ENCODE data around the gene KLHL26. TPM values are rescaled to one million over a fixed set of nuclear protein-coding genes. Genes with fewer than 3 reads are reported as not detected.

KLHL26 gene
- total and polyA plus RNA-seq, 9 of the 15 experiments (the other 6 are each of a cell fraction or from before 2014, with no cell fraction given), result 0.13 to 13.3 (median 1.4) TPM

DNA sequence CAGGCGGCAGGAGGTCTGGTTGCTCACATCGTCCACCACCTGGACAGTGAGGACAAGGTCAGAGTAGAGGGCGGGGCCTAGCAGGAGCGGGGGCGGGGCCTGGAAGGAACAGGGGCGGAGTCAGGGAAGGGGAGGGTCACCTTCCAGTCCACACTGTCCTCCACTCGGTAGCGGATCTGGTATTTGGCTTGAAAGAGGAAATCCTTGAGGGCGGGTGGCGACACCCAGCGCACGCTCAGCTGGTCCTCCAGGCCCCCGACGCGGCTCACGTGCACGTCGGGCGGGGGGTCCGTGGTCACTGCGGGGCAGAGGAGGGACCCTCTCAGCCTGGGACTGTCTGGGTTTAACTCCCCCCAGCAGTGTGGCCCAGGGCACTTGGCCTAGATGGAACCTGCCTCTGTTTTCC is 40.1 kb upstream of the KLHL26 start (continued):
- TF ChIP-seq GABPB2 (CRISPR knock-in tag; conservative IDR thresholded peaks at IDR 0.05) (no peak), U2AF2 (optimal IDR thresholded peaks at IDR 0.05; ENCODE audit: low read depth, low read length) (no peak), U2AF1 (optimal IDR thresholded peaks at IDR 0.05; ENCODE audit: low read depth, low read length) (no peak), NFRKB (IDR thresholded peaks at IDR 0.05; ENCODE audit: low read depth) (no peak), PCBP1 (IDR thresholded peaks at IDR 0.05; ENCODE audit: low read depth, low read length, poor library complexity, severe bottlenecking) (no peak), HOXB6 (CRISPR knock-in tag; IDR thresholded peaks at IDR 0.05; ENCODE audit: borderline replicate concordance) (no peak), SMAD2 (IDR thresholded peaks at IDR 0.05; ENCODE audit: low read depth, low read length) (no peak), RAD51 (IDR thresholded peaks at IDR 0.05; ENCODE audit: borderline replicate concordance, low read depth) (no peak), MAFK (IDR thresholded peaks at IDR 0.05; ENCODE audit: low read length) (no peak)
- TF ChIP-seq, protein P1, sequence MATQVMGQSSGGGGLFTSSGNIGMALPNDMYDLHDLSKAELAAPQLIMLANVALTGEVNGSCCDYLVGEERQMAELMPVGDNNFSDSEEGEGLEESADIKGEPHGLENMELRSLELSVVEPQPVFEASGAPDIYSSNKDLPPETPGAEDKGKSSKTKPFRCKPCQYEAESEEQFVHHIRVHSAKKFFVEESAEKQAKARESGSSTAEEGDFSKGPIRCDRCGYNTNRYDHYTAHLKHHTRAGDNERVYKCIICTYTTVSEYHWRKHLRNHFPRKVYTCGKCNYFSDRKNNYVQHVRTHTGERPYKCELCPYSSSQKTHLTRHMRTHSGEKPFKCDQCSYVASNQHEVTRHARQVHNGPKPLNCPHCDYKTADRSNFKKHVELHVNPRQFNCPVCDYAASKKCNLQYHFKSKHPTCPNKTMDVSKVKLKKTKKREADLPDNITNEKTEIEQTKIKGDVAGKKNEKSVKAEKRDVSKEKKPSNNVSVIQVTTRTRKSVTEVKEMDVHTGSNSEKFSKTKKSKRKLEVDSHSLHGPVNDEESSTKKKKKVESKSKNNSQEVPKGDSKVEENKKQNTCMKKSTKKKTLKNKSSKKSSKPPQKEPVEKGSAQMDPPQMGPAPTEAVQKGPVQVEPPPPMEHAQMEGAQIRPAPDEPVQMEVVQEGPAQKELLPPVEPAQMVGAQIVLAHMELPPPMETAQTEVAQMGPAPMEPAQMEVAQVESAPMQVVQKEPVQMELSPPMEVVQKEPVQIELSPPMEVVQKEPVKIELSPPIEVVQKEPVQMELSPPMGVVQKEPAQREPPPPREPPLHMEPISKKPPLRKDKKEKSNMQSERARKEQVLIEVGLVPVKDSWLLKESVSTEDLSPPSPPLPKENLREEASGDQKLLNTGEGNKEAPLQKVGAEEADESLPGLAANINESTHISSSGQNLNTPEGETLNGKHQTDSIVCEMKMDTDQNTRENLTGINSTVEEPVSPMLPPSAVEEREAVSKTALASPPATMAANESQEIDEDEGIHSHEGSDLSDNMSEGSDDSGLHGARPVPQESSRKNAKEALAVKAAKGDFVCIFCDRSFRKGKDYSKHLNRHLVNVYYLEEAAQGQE (IDR thresholded peaks at IDR 0.05; ENCODE audit: borderline replicate concordance), result no peak; the same call in 1 of the 2 replicates
- TF ChIP-seq, protein P1 (CRISPR knock-in tag; IDR thresholded peaks at IDR 0.05; ENCODE audit: low read depth), result no peak
- TF ChIP-seq, protein P2, sequence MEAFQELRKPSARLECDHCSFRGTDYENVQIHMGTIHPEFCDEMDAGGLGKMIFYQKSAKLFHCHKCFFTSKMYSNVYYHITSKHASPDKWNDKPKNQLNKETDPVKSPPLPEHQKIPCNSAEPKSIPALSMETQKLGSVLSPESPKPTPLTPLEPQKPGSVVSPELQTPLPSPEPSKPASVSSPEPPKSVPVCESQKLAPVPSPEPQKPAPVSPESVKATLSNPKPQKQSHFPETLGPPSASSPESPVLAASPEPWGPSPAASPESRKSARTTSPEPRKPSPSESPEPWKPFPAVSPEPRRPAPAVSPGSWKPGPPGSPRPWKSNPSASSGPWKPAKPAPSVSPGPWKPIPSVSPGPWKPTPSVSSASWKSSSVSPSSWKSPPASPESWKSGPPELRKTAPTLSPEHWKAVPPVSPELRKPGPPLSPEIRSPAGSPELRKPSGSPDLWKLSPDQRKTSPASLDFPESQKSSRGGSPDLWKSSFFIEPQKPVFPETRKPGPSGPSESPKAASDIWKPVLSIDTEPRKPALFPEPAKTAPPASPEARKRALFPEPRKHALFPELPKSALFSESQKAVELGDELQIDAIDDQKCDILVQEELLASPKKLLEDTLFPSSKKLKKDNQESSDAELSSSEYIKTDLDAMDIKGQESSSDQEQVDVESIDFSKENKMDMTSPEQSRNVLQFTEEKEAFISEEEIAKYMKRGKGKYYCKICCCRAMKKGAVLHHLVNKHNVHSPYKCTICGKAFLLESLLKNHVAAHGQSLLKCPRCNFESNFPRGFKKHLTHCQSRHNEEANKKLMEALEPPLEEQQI (IDR thresholded peaks at IDR 0.05), result no peak
- TF ChIP-seq, protein P3, sequence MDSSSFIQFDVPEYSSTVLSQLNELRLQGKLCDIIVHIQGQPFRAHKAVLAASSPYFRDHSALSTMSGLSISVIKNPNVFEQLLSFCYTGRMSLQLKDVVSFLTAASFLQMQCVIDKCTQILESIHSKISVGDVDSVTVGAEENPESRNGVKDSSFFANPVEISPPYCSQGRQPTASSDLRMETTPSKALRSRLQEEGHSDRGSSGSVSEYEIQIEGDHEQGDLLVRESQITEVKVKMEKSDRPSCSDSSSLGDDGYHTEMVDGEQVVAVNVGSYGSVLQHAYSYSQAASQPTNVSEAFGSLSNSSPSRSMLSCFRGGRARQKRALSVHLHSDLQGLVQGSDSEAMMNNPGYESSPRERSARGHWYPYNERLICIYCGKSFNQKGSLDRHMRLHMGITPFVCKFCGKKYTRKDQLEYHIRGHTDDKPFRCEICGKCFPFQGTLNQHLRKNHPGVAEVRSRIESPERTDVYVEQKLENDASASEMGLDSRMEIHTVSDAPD (CRISPR knock-in tag; IDR thresholded peaks at IDR 0.05), result no peak
- TF ChIP-seq, protein P4, sequence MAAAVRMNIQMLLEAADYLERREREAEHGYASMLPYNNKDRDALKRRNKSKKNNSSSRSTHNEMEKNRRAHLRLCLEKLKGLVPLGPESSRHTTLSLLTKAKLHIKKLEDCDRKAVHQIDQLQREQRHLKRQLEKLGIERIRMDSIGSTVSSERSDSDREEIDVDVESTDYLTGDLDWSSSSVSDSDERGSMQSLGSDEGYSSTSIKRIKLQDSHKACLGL (CRISPR knock-in tag; IDR thresholded peaks at IDR 0.05; ENCODE audit: borderline replicate concordance, poor library complexity, severe bottlenecking), result no peak
- TF ChIP-seq, protein P5, sequence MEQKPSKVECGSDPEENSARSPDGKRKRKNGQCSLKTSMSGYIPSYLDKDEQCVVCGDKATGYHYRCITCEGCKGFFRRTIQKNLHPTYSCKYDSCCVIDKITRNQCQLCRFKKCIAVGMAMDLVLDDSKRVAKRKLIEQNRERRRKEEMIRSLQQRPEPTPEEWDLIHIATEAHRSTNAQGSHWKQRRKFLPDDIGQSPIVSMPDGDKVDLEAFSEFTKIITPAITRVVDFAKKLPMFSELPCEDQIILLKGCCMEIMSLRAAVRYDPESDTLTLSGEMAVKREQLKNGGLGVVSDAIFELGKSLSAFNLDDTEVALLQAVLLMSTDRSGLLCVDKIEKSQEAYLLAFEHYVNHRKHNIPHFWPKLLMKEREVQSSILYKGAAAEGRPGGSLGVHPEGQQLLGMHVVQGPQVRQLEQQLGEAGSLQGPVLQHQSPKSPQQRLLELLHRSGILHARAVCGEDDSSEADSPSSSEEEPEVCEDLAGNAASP (IDR thresholded peaks at IDR 0.05), result no peak
